Nephron progenitor cell (in vitro differentiated cells): ENCODE results near the gene MIA2.
A peak's percentile ranks its signal among the peaks of the same experiment; 100 is the strongest.

ENCODE experiments used
- DNase-seq: peaks from one replicate; pipeline ENCODE4 v3.0.0; 2021
- H3K27ac Mint-ChIP-seq: 2 replicates; pipeline ENCODE4 v1.8.0; 2021; ENCODE audit warnings: mild to moderate bottlenecking, moderate library complexity, mixed read lengths
- H3K27me3 Mint-ChIP-seq: 2 replicates; pipeline ENCODE4 v1.8.0; 2021; ENCODE audit warnings: mild to moderate bottlenecking, low read depth, mixed read lengths; ENCODE audit not compliant: poor library complexity
- H3K36me3 Mint-ChIP-seq: 2 replicates; pipeline ENCODE4 v1.8.0; 2021; ENCODE audit warnings: low read depth, mixed read lengths
- H3K4me1 Mint-ChIP-seq: 2 replicates; pipeline ENCODE4 v1.8.0; 2021; ENCODE audit warnings: mixed read lengths
- H3K4me3 Mint-ChIP-seq: 2 replicates; pipeline ENCODE4 v1.8.0; 2021; ENCODE audit warnings: mild to moderate bottlenecking, moderate library complexity, mixed read lengths
- H3K9me3 Mint-ChIP-seq: 2 replicates; pipeline ENCODE4 v1.8.0; 2021; ENCODE audit warnings: mild to moderate bottlenecking, moderate library complexity, mixed read lengths
- TF ChIP-seq, protein P1 (sequence below): fragments of 200-600 bp; sonication (generic); IDR thresholded peaks from 2 replicates; pipeline ENCODE4 v1.5.0; 2021; ENCODE audit warnings: antibody characterized with exemption

MIA2 gene

DNA sequence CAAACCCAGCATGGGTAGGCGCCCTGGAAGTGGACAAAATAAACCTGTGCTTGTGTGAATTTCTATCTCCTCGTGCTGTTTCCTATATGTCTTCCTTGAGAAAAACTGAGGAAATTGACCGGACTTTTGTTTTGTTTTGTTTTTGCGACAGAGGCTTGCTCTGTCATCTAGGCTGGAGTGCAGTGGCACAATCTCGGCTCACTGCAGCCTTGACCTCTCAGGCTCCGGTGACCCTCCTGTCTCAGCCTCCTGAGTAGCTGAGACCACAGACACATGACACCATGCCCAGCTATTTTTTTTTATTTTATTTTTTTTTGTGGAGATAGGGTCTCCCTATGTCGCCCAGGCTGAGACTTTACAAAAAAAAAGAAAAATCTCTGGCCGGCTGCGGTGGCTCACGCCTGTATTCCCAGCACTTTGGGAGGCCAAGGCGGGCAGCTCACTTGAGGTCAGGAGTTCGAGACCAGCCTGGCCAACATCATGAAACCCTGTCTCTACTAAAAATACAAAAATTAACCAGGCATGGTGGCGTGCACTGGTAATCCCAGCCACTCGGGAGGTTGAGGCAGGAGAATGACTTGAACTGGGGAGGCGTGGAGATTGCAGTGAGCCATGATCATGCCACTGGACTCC, 22.5 kb upstream of the MIA2 start:
- no peaks in the 10 kb centered on the region for H3K9me3 Mint-ChIP-seq
- H3K4me1 Mint-ChIP-seq, result no peaks in the 10 kb centered on the region
- H3K36me3 Mint-ChIP-seq, result no peaks in the 10 kb centered on the region
- no peak overlapping the region for H3K27ac Mint-ChIP-seq
- TF ChIP-seq, protein P1, sequence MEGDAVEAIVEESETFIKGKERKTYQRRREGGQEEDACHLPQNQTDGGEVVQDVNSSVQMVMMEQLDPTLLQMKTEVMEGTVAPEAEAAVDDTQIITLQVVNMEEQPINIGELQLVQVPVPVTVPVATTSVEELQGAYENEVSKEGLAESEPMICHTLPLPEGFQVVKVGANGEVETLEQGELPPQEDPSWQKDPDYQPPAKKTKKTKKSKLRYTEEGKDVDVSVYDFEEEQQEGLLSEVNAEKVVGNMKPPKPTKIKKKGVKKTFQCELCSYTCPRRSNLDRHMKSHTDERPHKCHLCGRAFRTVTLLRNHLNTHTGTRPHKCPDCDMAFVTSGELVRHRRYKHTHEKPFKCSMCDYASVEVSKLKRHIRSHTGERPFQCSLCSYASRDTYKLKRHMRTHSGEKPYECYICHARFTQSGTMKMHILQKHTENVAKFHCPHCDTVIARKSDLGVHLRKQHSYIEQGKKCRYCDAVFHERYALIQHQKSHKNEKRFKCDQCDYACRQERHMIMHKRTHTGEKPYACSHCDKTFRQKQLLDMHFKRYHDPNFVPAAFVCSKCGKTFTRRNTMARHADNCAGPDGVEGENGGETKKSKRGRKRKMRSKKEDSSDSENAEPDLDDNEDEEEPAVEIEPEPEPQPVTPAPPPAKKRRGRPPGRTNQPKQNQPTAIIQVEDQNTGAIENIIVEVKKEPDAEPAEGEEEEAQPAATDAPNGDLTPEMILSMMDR, result no peak
- H3K4me3 Mint-ChIP-seq, result no peak overlapping the region
- peaks cover 9% of the 10 kb centered on the region for H3K27me3 Mint-ChIP-seq
- no peak for DNase-seq

DNA sequence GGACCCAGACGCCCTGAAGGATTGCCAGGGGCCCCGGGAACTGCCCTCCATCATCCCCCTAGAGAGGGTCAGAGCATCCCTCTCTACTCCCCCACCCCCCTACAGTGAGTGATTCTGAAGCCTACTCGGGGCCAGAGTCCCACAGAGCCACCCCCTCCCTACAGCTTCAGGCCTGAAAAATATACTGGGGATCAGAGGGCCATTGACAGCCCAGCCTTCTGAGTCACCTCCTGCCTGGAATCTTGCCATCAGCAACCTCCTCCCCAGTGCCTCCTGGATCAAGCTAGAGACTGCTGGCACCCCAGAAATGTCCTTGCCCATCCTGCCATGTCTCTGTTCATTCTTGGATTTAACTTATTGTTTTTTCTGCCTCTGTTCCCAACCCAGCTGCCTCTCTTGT, 21.7 kb upstream of the MIA2 start:
- Mint-ChIP-seq H3K27ac (peak overlapping the region; percentile 25), H3K9me3 (no peaks in the 10 kb centered on the region), H3K36me3 (no peaks in the 10 kb centered on the region), H3K4me3 (no peak overlapping the region), H3K4me1 (no peaks in the 10 kb centered on the region), H3K27me3 (peaks cover 9% of the 10 kb centered on the region)
- TF ChIP-seq, protein P1, result no peak
- DNase-seq, result no peak

DNA sequence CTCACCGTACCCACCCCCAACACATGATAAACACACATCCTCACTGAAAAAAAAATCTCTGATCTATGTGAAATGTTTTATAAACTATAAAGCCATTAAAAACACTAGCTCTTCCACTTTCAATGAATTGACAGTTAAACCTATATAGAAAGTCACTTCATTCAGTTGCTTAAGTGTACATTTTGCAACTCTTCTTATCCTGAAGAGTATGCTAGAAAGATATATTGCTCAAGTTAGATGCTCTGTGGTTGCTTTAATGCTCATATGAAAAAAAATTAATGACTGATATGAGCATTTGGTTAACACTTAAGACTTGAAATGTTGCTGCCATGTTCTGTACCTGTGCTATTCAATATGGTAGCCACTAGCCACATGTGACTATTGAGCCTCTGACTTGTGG, 21.0 kb upstream of the MIA2 start:
- Mint-ChIP-seq H3K4me3 (no peak overlapping the region), H3K27me3 (peaks cover 9% of the 10 kb centered on the region), H3K9me3 (no peaks in the 10 kb centered on the region), H3K27ac (no peak overlapping the region), H3K4me1 (no peaks in the 10 kb centered on the region), H3K36me3 (no peaks in the 10 kb centered on the region)
- TF ChIP-seq, protein P1, result no peak
- no peak for DNase-seq

DNA sequence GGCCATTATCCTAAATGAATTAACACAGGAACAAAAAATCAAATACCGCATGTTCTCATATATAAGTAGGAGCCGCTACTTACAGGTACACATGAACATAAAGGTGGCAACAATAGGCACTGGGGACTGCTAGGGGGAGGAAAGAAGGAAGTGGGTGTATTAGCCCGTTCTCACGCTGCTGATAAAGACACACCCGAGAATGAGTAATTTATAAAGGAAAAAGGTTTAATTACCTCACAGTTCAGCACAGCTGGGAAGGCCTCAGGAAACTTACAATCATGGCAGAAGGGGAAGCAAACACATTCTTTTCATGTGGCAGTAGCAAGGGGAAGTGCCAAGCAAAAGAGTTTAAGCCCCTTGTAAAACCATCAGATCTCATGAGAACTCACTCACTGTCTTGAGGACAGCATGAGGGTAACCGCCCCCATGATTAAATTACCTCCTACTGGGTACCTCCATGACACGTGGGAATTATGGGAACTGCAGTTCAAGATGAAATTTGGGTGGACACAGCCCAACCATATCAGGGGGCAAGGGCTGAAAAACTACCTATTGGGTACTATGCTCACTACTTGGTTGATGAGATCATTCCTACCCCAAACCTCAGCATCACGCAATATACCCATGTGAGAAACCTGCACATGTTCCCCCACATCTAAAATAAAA, 16.4 kb upstream of the MIA2 start:
- no peak overlapping the region for H3K4me3 Mint-ChIP-seq
- no peak overlapping the region for H3K27ac Mint-ChIP-seq
- no peaks in the 10 kb centered on the region for H3K36me3 Mint-ChIP-seq
- TF ChIP-seq, protein P1, result no peak
- H3K4me1 Mint-ChIP-seq, result no peaks in the 10 kb centered on the region
- H3K27me3 Mint-ChIP-seq, result peaks cover 6% of the 10 kb centered on the region
- no peak for DNase-seq
- H3K9me3 Mint-ChIP-seq, result no peaks in the 10 kb centered on the region

DNA sequence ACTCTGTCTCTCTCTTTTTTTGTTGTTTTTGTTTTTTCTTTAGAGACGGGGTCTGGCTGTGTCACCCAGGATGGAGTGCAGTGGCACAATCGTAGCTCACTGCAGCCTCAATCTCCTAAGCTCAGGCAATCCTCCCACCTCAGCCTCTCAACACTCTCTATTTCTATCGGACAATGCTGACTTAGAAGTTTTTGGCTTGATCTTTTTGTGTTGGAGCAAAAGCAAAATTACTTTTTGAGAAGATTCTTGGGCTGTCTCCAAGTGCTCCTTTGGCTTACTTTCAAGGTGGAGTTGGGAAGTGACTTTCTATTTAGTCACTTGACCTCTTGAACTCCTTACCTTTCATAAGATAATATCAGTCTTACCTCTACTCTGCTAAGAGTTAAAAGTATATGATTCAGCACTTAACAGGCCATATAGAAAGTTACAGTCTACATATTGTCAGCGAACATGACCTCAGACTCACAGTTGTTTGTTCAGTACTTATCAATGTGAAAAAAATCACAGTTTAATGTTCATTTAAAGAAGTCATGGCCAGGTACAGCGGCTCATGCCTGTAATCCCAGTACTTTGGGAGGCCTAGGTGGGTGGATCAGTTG, 15.4 kb upstream of the MIA2 start:
- DNase-seq, result no peak
- Mint-ChIP-seq H3K4me1 (no peaks in the 10 kb centered on the region), H3K4me3 (no peak overlapping the region), H3K36me3 (no peaks in the 10 kb centered on the region), H3K9me3 (no peaks in the 10 kb centered on the region), H3K27ac (no peak overlapping the region), H3K27me3 (peaks cover 6% of the 10 kb centered on the region)
- TF ChIP-seq, protein P1, result no peak
